Osteoblast (primary cell): ENCODE measurements around the gene MYH10. TPM values are rescaled to one million over a fixed set of nuclear protein-coding genes. Genes with fewer than 3 reads are reported as not detected.

Experiments
- DNase-seq: peaks from one replicate; pipeline ENCODE4 v3.0.0; 2011; ENCODE audit warnings: low spot score, mixed read lengths; ENCODE audit not compliant: insufficient read length; ENCODE audit errors: missing footprints
- H2AFZ ChIP-seq: 2 replicates; pipeline ENCODE4 v1.6.0; 2011; ENCODE audit warnings: mild to moderate bottlenecking, low read length
- H3K27ac ChIP-seq: 2 replicates; pipeline ENCODE4 v1.5.1; 2011; ENCODE audit warnings: mild to moderate bottlenecking, low read depth, low read length, moderate library complexity
- H3K27me3 ChIP-seq: 2 replicates; pipeline ENCODE4 v1.6.0; 2012; ENCODE audit warnings: mild to moderate bottlenecking, control low read depth, inconsistent platforms, low read length, moderate library complexity; ENCODE audit not compliant: insufficient read depth
- H3K36me3 ChIP-seq: 2 replicates; pipeline ENCODE4 v1.5.1; 2011; ENCODE audit warnings: mild to moderate bottlenecking, low read length, control low read depth, moderate library complexity; ENCODE audit not compliant: insufficient read depth
- H3K4me1 ChIP-seq: 2 replicates; pipeline ENCODE4 v1.5.1; 2011; ENCODE audit warnings: mild to moderate bottlenecking, low read length, control low read depth, moderate library complexity; ENCODE audit not compliant: insufficient read depth
- H3K4me2 ChIP-seq: 2 replicates; pipeline ENCODE4 v1.6.0; 2011; ENCODE audit warnings: mild to moderate bottlenecking, low read length; ENCODE audit not compliant: insufficient read depth
- H3K4me3 ChIP-seq: fragments of 200-600 bp; sonication (generic); 3 replicates; pipeline ENCODE4 v1.5.1; 2012; ENCODE audit warnings: mild to moderate bottlenecking, low read length, inconsistent platforms; ENCODE audit not compliant: insufficient read depth
- H3K79me2 ChIP-seq: 2 replicates; pipeline ENCODE4 v1.6.0; 2012; ENCODE audit warnings: mild to moderate bottlenecking, low read length, control low read depth, inconsistent platforms; ENCODE audit not compliant: insufficient read depth
- H3K9me3 ChIP-seq: 2 replicates; pipeline ENCODE4 v1.5.1; 2011; ENCODE audit warnings: low read depth, low read length, control low read depth
- H4K20me1 ChIP-seq: 2 replicates; pipeline ENCODE4 v1.6.0; 2012; ENCODE audit warnings: mild to moderate bottlenecking, low read length, control low read depth; ENCODE audit not compliant: insufficient read depth
- total RNA-seq: library from RNA; depleted of rRNA; stranded (reverse); fragments of >200 nt; gene quantifications from 2 replicates; pipeline ENCODE4 v1.2.3, GENCODE V29; 2012
- TF ChIP-seq, protein P1 (sequence below): IDR thresholded peaks from 2 replicates; pipeline ENCODE4 v1.5.1; 2011; ENCODE audit warnings: mild to moderate bottlenecking, low read depth, low read length, moderate library complexity; ENCODE audit errors: extremely low read depth

Gene MYH10
- total RNA-seq, 1 donor, result 40.9 TPM

DNA sequence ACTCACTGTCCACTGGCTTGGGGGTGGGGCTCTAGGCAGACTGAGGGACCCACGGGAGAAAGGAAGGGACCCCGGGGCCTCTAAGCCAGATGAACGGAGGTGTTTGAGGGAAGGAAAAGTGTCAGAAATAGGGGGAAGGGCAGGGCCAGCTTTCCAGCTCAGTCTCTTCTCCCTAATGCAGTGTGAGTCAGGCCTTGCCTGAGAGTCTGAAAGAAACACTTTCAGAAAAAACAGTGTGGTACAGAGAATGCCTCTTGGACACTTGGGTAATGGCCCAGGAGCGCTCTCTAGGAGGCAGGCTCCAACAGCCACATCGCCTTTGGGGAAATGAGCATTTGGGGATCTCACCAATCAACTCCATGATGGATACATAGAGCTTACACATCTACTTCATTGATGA is 148.0 kb downstream of the MYH10 start:
- Histone ChIP-seq H3K4me3 (no peak overlapping the region), H3K79me2 (no peaks in the 10 kb centered on the region), H4K20me1 (peaks cover 13% of the 10 kb centered on the region), H3K4me1 (peaks cover 15% of the 10 kb centered on the region), H3K36me3 (peaks cover 74% of the 10 kb centered on the region), H3K27me3 (no peaks in the 10 kb centered on the region), H2AFZ (no peak overlapping the region), H3K4me2 (no peak overlapping the region), H3K27ac (no peak overlapping the region), H3K9me3 (no peaks in the 10 kb centered on the region)
- DNase-seq, result no peak
- TF ChIP-seq, protein P1, sequence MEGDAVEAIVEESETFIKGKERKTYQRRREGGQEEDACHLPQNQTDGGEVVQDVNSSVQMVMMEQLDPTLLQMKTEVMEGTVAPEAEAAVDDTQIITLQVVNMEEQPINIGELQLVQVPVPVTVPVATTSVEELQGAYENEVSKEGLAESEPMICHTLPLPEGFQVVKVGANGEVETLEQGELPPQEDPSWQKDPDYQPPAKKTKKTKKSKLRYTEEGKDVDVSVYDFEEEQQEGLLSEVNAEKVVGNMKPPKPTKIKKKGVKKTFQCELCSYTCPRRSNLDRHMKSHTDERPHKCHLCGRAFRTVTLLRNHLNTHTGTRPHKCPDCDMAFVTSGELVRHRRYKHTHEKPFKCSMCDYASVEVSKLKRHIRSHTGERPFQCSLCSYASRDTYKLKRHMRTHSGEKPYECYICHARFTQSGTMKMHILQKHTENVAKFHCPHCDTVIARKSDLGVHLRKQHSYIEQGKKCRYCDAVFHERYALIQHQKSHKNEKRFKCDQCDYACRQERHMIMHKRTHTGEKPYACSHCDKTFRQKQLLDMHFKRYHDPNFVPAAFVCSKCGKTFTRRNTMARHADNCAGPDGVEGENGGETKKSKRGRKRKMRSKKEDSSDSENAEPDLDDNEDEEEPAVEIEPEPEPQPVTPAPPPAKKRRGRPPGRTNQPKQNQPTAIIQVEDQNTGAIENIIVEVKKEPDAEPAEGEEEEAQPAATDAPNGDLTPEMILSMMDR, result no peak

DNA sequence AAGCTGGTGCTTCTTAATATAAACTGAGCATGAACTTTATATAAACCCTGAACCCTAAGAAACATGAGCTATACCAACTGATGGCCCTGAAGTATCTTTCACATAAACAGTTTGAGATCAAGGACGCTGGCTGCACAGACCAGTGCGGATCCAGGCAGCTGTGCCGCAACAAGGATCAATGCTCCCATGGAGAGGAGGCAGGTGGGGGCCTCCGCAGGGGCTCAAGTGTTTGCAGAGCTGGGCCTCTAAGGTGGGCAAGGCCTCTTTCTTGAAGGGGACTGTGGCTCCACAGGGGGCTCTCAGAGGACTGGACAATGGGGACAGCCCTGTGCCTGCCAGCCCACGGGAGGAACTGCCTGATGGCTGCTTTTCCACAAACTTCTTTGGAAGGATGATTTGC is 148.8 kb downstream of the MYH10 start:
- no peak overlapping the region for H2AFZ ChIP-seq
- H3K9me3 ChIP-seq, result no peaks in the 10 kb centered on the region
- peaks cover 13% of the 10 kb centered on the region for H4K20me1 ChIP-seq
- no peak overlapping the region for H3K4me2 ChIP-seq
- no peaks in the 10 kb centered on the region for H3K27me3 ChIP-seq
- H3K36me3 ChIP-seq, result peaks cover 74% of the 10 kb centered on the region
- H3K79me2 ChIP-seq, result no peaks in the 10 kb centered on the region
- peaks cover 15% of the 10 kb centered on the region for H3K4me1 ChIP-seq
- no peak overlapping the region for H3K4me3 ChIP-seq
- DNase-seq, result no peak
- no peak overlapping the region for H3K27ac ChIP-seq
- TF ChIP-seq, protein P1, result no peak

DNA sequence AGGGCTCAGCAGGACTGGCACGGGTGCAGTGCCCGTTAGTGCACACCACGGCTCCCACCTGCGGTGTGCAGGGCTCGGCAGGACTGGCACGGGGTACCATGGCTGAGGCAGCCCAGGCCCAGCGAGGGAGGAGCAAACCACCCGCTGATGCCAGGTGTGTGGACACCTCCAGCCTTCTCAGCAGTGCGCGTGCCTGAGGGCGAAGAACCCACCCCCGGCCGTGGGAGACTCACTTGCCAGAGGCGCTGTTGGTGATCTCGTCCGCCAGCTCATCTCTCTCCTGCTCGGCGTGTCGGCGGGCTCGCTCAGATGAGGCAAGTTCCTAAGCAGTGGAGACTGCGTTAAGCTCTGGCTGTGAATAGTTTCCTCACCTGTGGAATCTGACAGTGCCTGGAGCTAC is 149.4 kb downstream of the MYH10 start:
- TF ChIP-seq, protein P1, result no peak
- H3K4me2 ChIP-seq, result no peak overlapping the region
- H3K9me3 ChIP-seq, result no peaks in the 10 kb centered on the region
- H3K27me3 ChIP-seq, result no peaks in the 10 kb centered on the region
- H3K36me3 ChIP-seq, result peaks cover 73% of the 10 kb centered on the region
- no peak for DNase-seq
- no peaks in the 10 kb centered on the region for H3K79me2 ChIP-seq
- no peak overlapping the region for H2AFZ ChIP-seq
- peaks cover 15% of the 10 kb centered on the region for H3K4me1 ChIP-seq
- peaks cover 13% of the 10 kb centered on the region for H4K20me1 ChIP-seq
- H3K4me3 ChIP-seq, result no peak overlapping the region
- H3K27ac ChIP-seq, result no peak overlapping the region

DNA sequence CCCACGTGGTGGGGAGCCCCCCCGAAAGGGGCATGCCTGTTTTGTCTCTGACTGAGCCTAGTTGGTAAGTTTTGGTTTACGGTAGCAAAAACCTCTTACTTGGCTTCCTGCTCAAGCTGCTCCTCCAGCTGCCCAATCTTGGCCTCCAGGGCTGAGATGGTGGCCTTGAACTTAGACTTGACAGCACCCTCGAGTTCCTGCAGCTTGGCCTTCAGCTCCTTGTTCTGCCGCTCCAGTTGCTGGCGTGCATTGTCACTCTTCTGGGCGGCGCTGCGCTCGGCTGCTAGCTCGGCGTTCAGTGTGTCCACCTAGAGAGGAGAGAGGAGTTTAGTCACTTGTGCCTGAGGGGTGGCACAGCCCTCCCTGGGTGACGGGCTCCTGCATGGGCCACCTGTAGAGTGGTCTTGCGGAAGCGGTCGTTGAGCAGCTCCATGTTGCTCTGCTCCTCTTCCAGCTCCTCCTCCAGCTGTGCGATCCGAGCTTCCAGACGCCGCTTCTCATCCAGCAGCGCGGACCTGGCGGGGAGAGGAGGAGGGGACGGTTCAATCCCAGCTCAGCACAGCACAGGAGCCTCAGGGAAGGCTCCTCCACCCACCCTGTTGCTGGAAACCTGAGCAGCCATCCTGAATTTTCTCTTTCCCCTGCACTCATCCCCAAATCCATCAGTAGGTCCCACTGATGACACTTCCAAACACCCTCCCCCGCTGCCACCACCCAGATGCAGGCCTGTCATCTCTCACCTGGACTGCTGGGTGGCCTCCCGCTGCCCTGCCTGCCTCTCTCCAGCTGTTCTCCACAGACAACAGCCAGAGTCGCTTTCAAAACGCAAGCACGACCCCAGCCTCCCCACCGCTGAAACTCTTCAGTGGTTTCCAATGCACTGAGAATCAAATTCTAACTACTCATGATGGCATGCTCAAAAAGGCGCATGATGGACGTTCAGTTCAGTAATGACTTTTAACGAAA is 150.2 kb downstream of the MYH10 start:
- no peaks in the 10 kb centered on the region for H3K27me3 ChIP-seq
- no peak overlapping the region for H3K4me2 ChIP-seq
- peak overlapping the region; percentile 67 for H3K27ac ChIP-seq
- H3K9me3 ChIP-seq, result no peaks in the 10 kb centered on the region
- no peak overlapping the region for H3K4me3 ChIP-seq
- peaks cover 73% of the 10 kb centered on the region for H3K36me3 ChIP-seq
- no peak overlapping the region for H2AFZ ChIP-seq
- TF ChIP-seq, protein P1, result no peak
- no peak for DNase-seq
- peaks cover 13% of the 10 kb centered on the region for H4K20me1 ChIP-seq
- H3K4me1 ChIP-seq, result peaks cover 15% of the 10 kb centered on the region
- no peaks in the 10 kb centered on the region for H3K79me2 ChIP-seq
